ENCODE measurements around the gene WDR45.

GRCh38 chrX:49106296-49106695, 26.6 kb upstream of the WDR45 start:
- TF ChIP-seq CTCF (IDR thresholded peaks at IDR 0.05): no peak
- TF ChIP-seq POLR2A (IDR thresholded peaks at IDR 0.05): no peak
- TF ChIP-seq EP300 (IDR thresholded peaks at IDR 0.05): no peak
